Left renal cortex interstitium (tissue), 4 donors: ENCODE data around the gene ZNF280A. TPM values are rescaled to one million over a fixed set of nuclear protein-coding genes. Genes with fewer than 3 reads are reported as not detected.
"Not testable (repeated sequence)": the region's sequence is repeated elsewhere in the genome, so short reads cannot be mapped to it uniquely, and the experiment has no call there.

Experiments used
- DNase-seq, 4 donors: peaks; one replicate each; pipeline ENCODE4 v3.0.0-alpha.2; 2013; ENCODE audit warnings: low read depth in 4 of 4, low spot score in 2 of 4, missing footprints in 1 of 4
- polyA plus RNA-seq, 4 donors: library from polyadenylated mRNA; unstranded; fragments of 120-200 nt; gene quantifications; one replicate each; pipeline ENCODE4 v1.2.1, GENCODE V29; 2013; ENCODE audit not compliant: insufficient read length in 4 of 4

The ZNF280A gene
- polyA plus RNA-seq, 4 donors, result not detected

- no peak for DNase-seq
Measured at GRCh38 chr22:22474733-22475132, 45.3 kb downstream of the ZNF280A start.

DNA sequence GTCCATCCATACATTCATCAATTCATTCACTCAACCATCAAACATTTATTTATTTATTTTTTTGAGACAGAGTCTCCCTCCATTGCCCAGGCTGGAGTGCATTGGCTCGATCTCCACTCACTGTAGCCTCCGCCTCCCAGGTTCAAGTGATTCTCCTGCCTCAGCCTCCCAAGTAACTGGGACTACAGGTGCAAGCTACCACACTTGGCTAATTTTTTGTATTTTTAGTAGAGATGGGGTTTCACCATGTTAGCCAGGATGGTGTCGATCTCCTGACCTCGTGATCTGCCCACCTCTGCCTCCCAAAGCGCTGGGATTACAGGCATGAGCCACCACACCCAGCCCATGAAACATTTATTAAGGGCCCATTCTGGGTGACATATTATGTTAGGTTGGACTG lies 49.0 kb downstream of the ZNF280A start:
- not testable (repeated sequence) for DNase-seq

- DNase-seq, result no peak
Measured at GRCh38 chr22:22469527-22469926, 50.5 kb downstream of the ZNF280A start.

GRCh38 chr22:22468794-22469469 lies 51.1 kb downstream of the ZNF280A start:
- DNase-seq, result not testable (repeated sequence)

DNA sequence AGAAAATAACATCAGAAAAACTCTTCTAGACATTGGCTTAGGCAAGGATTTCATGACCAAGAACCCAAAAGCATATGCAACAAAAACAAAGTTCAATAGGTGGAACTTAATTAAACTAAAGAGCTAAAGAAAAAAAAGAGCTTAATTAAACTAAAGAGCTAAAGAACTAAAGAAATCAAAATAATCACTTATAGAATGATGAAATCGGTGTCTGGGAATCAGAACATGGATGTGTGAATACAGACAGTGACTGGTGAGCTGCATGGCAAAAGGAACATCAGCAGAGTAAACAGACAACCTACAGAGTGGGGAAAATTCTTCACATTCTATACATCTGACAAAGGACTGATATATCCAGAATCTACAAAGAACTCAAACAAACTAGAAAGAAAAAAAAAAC lies 53.0 kb downstream of the ZNF280A start:
- DNase-seq, result no peak

GRCh38 chr22:22465782-22466181 lies 54.3 kb downstream of the ZNF280A start:
- no peak for DNase-seq

DNA sequence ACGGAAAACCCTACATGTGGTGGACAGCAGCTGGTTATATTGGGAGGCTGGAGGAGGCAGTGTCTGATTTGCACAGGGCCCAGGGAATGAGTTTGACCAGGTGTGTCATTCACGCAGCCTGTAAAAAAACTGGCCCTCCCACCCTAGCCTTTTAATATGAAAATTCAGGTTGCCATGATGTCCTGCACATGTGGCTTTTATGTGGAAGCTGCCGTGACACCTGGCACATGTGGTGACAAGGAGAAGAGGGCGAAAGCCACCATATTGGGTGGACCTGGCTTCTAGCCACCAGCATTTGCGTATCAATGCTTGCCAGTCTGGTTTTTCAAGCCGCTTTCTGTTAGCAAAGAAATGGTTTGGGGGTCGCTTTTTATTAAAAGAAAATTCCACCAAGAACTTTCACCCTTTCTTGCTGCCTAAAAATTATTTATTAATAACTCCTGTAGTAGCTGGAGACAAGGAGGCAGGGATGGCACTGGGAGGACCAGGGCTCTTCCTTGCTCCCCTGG lies 54.9 kb downstream of the ZNF280A start:
- DNase-seq, result no peak

DNA sequence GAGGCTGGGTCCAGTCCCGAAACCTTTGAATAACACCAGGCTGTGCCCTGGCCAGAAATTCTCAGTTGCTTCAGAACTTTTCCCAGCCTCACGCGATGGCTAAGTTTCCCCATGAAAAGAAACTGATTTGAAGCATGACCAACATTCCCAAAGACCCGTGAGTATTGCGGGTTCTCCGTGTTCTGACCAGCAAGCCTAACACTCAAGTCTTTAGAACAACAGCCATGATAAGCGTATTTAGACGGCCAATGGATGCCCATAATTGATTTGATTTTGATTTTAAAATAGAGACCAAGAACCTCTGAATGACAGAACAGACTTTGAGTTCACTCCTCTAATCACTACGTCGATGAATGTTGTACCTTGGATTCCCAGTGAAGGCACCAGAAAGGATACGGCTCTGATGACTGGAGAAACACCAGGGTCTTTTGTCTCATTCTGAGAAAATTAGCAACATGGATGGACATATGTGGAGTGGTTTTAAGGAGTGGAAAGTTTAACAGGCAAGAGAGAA lies 55.5 kb downstream of the ZNF280A start:
- no peak for DNase-seq

GRCh38 chr22:22463855-22464540 lies 56.1 kb downstream of the ZNF280A start:
- peak; percentile 48 to 68 (median 51) for DNase-seq

Other genes with a start within 250 kb of the ZNF280A start
- 1 to 10 TPM; 3.9 to 5.4 (median 4.6) TPM for gene ZNF280B, start 11.5 kb downstream of the ZNF280A start, polyA plus RNA-seq
- 1 to 10 TPM; 1.1 to 1.8 (median 1.2) TPM for gene PRAME, start 39.0 kb upstream of the ZNF280A start, polyA plus RNA-seq
- under 1 TPM in 2 of 4 donors, not detected in 2; 0.29 to 0.46 TPM for gene GGTLC2, start 124.3 kb upstream of the ZNF280A start, polyA plus RNA-seq